ENCODE data around the gene CAMK2B. TPM values are rescaled to one million over a fixed set of nuclear protein-coding genes. Genes with fewer than 3 reads are reported as not detected.
A peak's percentile ranks its signal among the peaks of the same experiment; 100 is the strongest.

Gene CAMK2B
- total RNA-seq, 1 donor from 2014 or later: 5.0 TPM

DNA sequence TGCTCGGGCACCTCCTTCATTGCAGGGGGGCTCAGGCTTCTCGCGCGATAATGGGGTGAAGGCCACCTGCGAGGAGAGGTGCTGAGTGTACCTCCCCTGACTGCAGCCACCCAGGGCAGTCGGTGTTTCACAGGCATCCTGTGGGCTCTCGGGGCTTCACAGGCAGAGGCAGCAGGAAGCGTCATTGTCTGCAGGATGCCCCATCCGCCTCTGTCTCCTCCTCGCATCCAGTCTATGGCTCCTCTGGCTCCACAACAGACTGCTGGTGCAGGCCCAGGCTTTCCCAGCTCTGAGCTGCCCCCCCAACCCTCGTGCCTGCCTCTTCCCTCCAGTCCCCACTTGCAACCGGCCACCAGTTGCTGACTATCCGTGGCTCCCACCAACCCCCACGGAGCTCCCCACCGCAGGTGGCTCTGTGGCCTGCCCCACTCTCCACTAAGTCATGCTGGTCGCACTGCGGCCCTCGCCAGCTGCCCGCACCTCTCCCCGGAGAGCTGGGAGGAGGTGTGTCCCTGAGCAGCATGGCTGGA, 36.5 kb downstream of the CAMK2B start:
- peak; percentile 34 for DNase-seq (ENCODE audit: low spot score)
- ATAC-seq: no peak

DNA sequence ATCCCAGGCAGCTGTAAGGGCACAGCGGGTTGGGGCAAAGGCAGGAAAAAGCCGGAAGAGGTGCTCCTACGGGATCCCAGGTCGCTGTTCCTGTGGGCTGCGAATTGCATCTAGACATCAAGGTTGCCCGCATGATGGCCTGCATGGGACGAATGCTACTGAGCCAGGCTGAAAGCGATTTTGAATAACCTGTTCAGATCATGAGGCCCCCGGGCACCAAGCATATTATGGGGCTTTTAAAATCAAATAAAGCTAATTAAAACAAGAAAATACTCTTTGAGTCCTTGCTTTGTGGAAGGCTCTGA, 37.1 kb downstream of the CAMK2B start:
- peak; percentile 32 for DNase-seq (ENCODE audit: low spot score)
- no peak for ATAC-seq

DNA sequence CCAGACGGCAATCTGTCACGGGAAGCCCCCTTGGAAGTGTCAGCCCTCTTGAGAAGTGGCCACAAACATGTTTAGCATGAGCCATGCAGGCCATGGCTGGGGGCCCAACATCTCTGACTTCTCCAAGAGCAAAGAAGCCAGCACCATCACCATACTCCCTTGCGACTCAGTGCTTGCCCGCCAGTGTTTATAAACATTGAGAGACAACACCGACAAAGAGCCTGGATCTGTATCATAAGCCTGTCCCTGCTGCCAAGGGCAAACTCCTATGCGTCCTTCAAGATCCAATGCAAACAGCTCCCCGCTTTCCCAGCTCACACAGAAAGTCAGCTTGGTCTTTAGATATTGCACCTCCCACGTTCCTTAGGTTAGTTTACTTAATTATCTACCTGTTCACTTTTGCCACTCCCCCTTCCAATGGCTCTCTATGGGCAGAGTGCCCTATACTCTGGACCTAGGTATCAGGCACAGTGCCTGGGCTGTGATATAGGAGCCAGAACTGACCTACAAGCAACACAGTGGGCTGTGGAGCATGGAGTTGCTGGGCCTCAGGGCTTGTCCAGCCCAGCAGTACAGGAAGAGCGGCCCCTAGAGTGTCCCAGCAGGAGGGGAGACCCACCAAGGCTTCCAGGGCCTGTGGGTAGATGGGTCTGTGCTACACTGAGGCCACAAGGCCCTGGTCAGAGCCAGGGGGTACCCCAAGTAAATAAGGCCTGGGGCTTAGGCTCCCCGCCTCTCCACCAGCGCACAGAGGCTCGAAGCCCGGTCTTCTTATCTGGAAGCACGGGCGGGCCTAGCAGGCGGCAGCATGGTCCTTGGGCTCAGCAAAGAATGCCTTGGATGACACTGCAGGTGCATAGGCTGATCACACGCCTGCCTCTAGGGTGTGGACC, 37.7 kb downstream of the CAMK2B start:
- ATAC-seq (no peak), DNase-seq (ENCODE audit: low spot score) (peak; percentile 11)

DNA sequence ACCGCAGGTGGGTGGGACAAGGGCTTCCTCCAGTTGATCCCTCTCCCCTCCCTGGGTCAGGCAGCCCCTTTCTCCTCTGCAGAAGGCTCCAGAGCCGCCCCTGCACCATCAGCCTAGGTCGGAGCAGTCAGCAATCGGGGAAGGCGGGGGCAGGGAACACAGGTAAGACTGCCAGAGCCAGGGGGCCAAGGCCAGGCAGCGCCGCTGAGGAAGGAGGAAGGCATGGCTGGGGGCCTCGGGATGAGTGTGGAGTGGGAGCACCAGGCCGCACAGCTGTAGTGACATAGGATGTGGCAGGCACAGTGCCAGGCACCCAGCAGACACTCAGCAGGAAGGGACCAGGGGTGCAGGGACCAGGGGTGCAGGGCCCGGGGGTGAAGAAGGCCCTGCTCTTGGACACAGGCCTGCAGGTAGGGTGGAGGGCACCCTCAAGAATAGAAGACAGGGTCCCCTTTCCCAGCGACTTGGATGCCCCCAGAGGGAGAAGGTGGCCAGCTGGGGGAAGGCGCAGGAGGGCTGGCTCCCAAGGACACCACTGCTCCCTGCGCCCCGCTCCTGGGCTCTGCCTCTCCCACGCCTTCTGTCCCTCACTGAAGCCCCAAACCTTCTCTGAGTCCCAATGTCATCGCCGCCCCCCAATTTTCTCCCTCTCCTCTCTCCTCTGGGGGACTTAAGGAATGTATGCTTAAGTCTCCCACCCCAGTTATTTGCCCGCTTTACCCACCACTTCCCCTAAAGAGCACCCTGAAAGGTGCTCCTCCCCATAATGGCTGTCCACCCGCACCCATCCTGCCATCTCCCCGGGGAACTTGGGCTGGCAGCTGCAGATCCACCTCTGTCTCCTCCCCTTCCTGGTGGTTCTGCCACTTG, 38.5 kb downstream of the CAMK2B start:
- ATAC-seq (no peak), DNase-seq (ENCODE audit: low spot score) (peak; percentile 42)

DNA sequence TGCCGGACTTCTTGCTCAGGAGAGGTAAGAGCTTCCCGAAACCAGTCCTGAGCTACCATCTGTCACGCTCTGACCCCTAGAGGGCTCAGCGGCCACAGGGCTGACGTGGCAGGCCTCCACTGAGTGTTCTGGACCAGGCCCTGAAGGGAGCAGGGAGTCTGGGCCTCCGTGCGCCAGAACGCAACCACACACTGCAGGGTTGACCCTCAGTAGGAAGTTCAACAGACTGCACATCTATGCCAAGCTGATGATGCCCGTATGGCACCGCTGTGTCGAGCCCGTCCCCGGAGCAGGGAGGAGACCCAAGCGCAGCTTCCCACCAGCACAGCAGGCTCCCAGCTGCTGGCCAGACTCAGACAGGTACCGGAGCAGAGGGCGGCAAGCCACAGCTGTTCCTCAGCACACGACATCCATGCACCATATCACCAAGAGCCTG, 39.2 kb downstream of the CAMK2B start:
- ATAC-seq: peak; percentile 41
- peak; percentile 39 for DNase-seq (ENCODE audit: low spot score)

DNA sequence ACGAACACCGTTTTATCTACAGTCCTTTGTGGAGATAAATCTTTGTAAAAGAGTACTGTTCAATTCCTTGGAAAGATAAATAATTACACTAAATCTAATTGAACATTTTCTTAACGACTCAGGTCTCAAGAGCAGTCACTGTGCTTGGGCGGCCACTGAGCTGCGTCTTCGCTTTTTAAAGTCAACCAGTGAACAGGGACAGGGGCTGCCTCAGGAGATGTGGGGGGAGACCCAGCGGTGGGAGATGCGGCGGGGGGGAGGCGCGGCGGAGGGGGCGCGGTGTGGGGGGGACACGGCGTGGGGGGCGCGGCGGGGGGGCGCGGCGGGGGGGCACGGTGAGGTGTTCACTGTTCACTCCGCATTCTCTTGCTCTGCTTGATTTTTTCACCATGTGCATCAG, 39.8 kb downstream of the CAMK2B start:
- no peak for DNase-seq (ENCODE audit: low spot score)

DNA sequence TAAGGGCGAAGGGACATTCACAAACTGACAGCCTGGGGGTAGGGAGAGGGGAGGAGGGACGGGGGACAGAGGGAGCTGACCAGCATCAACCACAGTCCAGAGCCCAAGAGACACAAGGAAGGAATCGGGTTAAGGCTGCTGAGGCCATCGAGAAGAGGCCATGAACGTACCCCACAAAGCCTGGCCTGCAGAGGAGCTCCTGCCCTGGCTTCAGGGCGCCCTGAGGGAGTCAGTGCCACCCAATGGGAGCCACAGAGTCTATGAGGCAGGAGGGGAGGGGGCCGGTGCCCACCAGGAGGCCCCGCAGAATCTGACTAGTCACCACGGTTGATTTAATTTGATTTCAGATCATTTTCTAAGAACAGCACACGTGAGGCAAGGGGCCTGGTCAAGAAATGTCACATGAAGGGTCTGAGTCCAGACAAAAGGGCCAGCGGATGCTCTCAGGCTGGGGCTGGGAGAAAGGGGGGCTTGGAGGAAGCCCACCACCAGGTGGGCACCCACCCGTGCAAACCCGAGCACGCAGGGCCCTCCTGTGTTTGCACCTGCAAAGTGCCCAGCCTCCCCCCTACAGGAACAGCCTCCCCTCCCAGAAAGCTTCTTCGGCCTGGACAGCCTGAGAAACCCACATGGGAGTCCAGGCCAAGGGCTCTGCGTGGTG, 40.4 kb downstream of the CAMK2B start:
- ATAC-seq (no peak), DNase-seq (ENCODE audit: low spot score) (peak; percentile 21)

More for the DNA sequence above, 39.8 kb downstream of the CAMK2B start:
- ATAC-seq: no peak

DNA sequence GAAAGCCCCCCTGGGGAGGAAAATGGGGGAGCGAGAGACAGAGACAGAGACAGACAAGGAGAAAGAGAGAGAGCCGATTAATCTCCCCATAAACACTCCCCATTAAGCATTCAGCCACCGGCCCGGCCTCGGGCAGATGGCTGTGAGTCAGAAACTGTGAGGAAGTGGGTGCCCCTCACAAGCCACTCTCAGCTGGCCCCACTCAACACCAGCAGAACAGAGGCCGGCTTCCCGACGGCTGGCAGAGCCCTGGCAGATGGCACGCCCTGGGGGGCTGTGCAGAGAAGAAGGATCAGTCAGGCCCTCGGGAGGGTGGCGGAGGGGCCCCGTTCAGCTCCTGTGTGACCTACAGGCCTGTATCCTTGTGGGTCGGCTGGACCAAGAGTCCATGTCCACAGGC, 41.2 kb downstream of the CAMK2B start:
- ATAC-seq (no peak), DNase-seq (ENCODE audit: low spot score) (peak; percentile 36)

DNA sequence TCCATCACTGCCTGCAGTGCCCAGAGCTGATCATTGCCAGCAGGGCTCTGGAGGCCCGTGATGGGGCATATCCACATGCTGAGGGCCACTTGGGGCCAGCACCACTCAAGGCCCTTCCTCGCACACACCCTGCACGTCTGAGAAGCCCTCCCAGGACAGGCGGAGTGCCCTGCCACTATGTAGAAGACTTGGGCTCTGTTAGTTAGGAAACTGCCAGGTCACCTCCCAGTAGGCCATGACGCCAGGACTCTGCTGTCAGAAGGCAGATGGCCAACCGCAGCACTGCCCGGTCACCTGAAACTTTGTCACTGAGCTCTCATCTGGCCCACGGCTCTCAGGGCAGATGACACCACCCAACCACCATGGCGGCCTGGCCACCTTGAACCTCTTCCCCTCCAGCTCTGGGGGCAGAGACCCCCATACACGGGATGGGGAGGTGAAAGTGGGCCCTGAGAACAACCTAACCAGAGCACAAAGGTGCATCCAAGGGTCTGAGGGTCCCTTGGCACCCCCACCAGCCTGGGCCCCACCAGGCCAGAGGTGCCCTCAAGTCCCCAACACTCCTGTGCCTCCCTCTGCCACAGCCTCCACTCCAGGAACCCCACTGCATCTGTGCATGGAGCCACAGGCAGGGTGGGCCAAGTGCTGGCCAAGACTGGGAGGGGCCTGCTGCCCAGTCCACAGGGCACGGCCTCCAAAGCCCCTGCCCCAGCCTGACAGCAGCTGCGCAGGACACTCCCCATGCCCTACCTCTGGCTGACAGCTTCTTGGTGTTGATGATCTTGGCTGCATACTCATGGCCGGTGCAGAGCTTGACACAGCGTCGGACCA, 41.8 kb downstream of the CAMK2B start:
- peak; percentile 37 for DNase-seq (ENCODE audit: low spot score)
- no peak for ATAC-seq

DNA sequence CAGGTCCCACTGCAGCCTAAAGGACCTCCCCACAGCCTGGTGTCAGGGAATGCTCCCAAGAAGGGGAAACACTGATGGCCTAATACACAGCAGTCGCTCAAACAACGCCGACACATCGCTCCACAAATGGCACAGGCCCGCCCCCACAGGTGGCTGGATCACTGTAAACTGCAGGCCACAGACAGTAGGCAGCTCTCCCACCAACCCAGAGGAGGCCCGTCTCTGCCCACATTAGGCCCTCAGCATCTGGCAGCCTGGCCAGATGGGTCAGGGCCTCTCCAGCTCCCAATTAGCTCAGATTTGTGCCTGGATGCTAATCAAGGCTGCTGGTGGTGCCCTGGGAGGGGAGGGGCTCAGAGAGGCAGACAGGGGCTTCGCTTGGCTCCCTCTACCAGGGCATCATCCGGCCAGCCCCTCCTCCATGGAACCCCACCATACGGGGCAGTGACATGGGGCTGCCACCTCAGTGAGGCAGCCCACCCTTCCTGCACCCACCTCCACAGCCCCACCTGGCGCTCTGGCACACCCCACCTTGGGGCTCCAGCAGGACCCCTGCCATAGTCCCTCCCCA, 42.7 kb downstream of the CAMK2B start:
- DNase-seq (ENCODE audit: low spot score) (peak; percentile 27), ATAC-seq (no peak)

DNA sequence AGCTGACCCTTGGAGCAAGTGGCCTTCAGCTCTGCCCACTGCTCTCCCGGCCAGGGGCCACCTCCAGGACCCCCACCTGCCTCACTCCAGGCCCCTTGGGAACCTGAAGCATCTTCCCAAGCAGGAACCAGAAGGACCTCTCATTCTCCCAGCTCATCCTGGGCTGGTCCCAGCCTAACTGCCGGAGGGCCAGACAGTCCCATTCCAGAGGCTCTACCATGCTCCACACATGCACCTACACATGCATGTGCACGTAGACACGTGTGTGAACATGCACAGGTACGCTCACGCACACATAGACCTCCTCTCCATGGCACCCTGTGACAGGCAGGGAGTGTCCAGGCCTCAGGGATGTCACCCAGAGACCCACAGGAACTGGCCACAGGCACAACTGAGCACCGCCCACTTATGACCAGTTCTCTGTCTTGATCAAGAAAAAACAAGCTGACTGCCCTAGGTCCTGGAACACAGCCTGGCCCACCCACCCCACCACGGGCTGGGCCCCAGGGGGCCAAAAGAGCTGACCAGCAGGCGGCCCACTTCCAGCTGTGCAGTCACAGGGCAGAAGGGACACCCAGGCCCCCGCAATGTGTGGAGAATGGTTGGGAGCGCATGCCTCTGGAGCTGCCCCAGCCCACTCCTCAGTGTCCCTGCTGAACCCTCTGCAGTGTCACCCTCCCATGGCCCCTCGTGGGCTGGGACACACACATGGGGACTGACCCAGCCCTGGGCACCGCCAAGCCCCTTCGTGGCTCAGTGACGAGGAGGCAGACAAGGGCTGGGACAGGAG, 43.4 kb downstream of the CAMK2B start:
- no peak for ATAC-seq
- DNase-seq (ENCODE audit: low spot score): peak; percentile 29

DNA sequence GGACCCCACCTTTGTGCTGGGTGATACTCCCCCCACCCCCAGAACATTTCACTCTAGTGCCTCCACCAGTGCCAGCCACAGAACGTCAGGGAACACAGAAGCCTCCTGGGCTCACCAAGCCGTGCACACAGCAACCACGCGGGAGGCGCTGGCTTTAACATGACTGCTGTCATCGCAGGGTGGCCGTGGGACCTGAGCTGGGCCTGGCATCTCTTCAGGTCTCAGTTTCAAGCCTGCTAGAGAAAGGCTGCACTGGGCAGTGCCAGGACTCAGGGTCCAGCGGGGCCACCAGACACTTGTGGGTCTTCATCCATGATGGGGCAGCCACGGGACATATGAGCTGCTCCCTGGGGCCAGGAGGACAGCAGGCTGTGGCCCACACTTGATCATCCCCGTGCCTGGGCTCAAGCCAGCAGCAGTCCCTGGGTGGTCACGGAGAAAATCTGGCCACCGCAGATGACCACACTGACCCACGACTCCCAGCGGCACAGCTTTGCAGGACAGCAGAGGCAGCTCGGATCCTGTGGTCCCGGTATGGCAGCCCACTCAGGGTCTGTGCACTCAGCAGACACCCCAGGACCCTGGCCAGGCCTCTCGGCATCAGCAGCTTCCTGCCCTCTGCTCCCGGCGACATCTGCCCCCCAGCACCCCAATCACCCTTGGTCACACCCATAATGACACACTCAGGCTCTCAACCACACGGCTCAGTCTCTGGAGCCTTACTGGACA, 44.2 kb downstream of the CAMK2B start:
- DNase-seq (ENCODE audit: low spot score): peak; percentile 27
- ATAC-seq: no peak

DNA sequence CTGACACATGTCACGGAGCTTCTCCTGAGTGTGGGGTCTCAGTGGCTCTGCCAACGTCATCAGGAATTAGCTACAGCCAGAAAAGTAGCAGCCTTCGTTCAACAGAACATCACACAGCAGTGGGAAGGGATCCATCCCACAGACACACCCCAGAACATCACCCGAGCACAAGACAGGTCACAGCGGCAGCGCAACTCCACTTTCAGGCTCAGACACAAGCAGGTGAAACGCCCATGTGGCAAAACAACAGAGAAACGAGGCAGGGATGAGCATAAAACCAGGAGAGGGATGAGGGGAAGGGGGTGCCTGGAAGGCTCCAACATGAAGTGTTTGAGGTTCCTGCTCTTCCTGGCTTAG, 44.8 kb downstream of the CAMK2B start:
- peak; percentile 30 for DNase-seq (ENCODE audit: low spot score)
- no peak for ATAC-seq

DNA sequence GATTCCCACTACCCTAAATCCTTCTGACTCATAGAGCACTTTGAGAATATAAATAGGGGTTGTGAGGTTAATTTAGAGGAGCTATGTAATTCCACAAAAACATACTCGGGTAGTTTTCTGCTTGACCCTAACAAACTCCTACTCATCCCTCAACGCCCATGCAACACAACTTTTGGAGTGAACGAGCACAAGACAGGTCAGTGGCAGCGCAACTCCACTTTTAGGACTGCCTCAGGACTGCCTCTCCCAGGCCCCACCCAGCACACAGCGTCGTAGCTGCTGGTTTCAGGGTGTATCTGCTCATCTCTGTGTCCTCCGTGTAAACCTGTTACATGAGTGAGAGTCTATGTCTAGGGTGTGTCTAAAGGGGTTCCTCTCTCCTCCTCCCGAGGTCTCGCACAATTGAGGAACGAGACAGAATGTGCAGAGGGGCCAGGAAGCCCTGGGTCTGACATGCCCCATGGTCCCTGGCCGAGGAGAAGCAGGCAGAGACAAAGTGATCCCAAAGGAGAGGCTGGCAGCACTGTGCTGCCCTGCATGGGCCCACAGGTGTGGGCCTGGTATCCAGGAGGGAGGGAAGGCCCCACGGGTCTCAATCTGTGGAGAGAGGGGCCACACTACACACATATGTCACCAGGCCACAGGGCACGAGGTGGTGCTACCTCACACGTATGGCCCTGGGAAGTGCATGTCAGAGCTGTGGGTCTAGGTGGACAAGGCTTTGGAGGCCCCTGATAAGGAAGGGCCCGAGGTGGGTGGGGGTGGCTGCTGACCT, 45.5 kb downstream of the CAMK2B start:
- ATAC-seq: no peak
- DNase-seq (ENCODE audit: low spot score): no peak

DNA sequence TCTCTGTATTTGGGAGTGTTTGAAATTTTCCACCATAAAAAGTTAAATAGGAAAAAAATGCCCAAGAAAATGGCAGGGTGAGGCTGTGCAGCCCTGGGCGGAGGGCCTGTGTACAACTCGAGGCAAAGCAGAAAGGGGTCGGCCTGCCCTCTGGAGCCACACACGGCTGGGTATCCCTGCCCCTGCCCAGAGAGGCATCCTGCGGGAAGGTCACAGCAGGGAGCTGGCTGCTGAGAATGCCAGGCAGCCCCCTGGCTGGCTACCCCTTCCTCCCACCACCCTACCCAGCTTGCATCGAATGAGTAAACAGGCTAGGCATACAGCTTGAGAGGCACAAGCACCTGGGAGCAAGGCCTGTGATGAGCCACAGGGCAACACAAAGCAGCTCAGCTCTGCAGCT, 46.1 kb downstream of the CAMK2B start:
- ATAC-seq (no peak), DNase-seq (ENCODE audit: low spot score) (no peak)

DNA sequence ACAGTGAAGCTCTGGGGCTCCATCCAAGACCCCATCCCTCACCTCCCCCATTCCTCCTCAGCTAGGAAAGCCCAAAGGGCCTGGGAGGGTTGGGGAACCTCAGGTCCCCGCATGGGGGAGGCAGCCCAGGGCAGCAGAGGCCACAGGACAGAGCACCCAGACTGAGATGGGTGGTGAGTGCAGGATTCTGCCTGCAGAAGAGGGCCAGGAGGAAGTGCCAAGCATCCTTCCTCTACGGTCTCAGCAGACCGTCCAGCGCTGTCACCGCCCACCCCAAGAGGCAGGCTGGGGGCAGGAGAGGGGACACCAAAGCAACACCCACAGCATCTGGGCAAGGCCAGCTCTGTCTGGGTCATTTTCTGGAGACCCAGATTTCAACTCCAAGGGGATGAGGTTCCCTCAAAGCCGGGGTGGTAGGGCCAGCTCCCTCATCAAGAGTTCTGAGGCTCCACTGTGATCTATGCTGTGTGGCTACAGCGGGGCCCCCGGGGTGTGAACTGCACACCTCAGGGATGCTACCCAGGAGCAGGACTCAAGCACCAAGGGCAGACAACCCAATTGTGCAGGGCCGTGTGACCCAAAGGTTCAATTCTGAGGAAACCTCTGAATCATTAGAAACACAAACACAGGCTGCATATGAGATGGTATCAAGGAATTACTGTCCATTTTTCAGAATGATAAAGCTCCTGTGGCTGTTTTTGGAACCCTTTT, 46.8 kb downstream of the CAMK2B start:
- DNase-seq (ENCODE audit: low spot score): no peak
- ATAC-seq: no peak

DNA sequence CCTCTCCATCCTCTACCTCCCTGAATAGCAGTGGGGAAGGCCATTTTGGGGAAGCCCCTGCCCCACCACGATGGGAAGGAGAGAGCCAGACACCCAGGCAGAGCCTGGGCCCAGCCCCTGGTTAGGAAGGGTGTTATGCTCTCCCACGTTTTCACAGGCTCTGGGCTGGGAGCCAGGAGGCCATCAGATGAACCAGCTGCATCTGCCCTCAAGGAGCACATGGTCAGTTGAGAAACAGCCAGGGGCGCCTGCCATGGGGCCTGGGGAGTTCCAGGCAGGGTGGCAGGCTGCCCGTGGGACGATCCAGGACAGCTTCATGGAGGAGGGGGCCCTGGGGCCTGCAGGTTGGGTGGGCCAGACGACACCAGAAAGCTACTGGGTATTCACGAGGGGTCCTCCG, 47.5 kb downstream of the CAMK2B start:
- ATAC-seq: no peak
- no peak for DNase-seq (ENCODE audit: low spot score)

Data from left lobe of liver (tissue), 2 donors.